GM12878 (cell line): ENCODE measurements around the gene OPRD1.

Experiments
- POLR2A ChIP-seq: IDR thresholded peaks from 2 replicates; pipeline ENCODE4 v1.6.1; 2011; ENCODE audit warnings: low read depth, mild to moderate bottlenecking, low read length
- TARDBP ChIP-seq: IDR thresholded peaks from 2 replicates; pipeline ENCODE4 v1.6.1; 2016; ENCODE audit warnings: borderline replicate concordance

- TF ChIP-seq TARDBP (no peak), POLR2A (no peak)
Observed at GRCh38 chr1:28887835-28888682, 76.1 kb downstream of the OPRD1 start.
